ENCODE results near the gene EIF3I.

EIF3I gene

GRCh38 chr1:32221980-32222755 is at the start of gene EIF3I, which contains the start of gene TMEM234:
TSS of gene EIF3I (plus strand) at chr1:32222407. CDS start at chr1:32222442, 35 bp downstream.
TSS of gene TMEM234 (minus strand) at chr1:32222353. CDS start at chr1:32222322, 31 bp downstream.
- peak; percentile 65 for DNase-seq (ENCODE audit: low read depth, low spot score)

- no peak for DNase-seq (ENCODE audit: low read depth, low spot score)
Observed at GRCh38 chr1:32172621-32173245, 49.5 kb upstream of the EIF3I start.

- DNase-seq (ENCODE audit: low read depth, low spot score): no peak
Observed at GRCh38 chr1:32178380-32179192, 43.6 kb upstream of the EIF3I start.

GRCh38 chr1:32179193-32179442 is 43.1 kb upstream of the EIF3I start:
- no peak for DNase-seq (ENCODE audit: low read depth, low spot score)

- DNase-seq (ENCODE audit: low read depth, low spot score): peak; percentile 82
Observed at GRCh38 chr1:32179443-32180185, 42.6 kb upstream of the EIF3I start, which contains the start of gene TXLNA. TSS of gene TXLNA (plus strand) at chr1:32179675. CDS start at chr1:32180346, 671 bp downstream.

- peak; percentile 12 for DNase-seq (ENCODE audit: low read depth, low spot score)
Observed at GRCh38 chr1:32180186-32181060, 41.8 kb upstream of the EIF3I start.

- no peak for DNase-seq (ENCODE audit: low read depth, low spot score)
Observed at GRCh38 chr1:32181065-32181464, 41.1 kb upstream of the EIF3I start.

GRCh38 chr1:32181563-32181962 is 40.6 kb upstream of the EIF3I start:
- DNase-seq (ENCODE audit: low read depth, low spot score): no peak

- no peak for DNase-seq (ENCODE audit: low read depth, low spot score)
Observed at GRCh38 chr1:32182060-32182459, 40.1 kb upstream of the EIF3I start.

- DNase-seq (ENCODE audit: low read depth, low spot score): no peak
Observed at GRCh38 chr1:32184650-32185049, 37.6 kb upstream of the EIF3I start.

- no peak for DNase-seq (ENCODE audit: low read depth, low spot score)
Observed at GRCh38 chr1:32186077-32186476, 36.1 kb upstream of the EIF3I start.

GRCh38 chr1:32186491-32186890 is 35.7 kb upstream of the EIF3I start:
- DNase-seq (ENCODE audit: low read depth, low spot score): no peak

GRCh38 chr1:32187850-32188249 is 34.4 kb upstream of the EIF3I start:
- DNase-seq (ENCODE audit: low read depth, low spot score): no peak

- DNase-seq (ENCODE audit: low read depth, low spot score): no peak
Observed at GRCh38 chr1:32192220-32192948, 29.8 kb upstream of the EIF3I start.

- DNase-seq (ENCODE audit: low read depth, low spot score): no peak
Observed at GRCh38 chr1:32194984-32195383, 27.2 kb upstream of the EIF3I start.

GRCh38 chr1:32195531-32195930 is 26.7 kb upstream of the EIF3I start:
- DNase-seq (ENCODE audit: low read depth, low spot score): no peak

- no peak for DNase-seq (ENCODE audit: low read depth, low spot score)
Observed at GRCh38 chr1:32195972-32196823, 26.0 kb upstream of the EIF3I start.

- DNase-seq (ENCODE audit: low read depth, low spot score): no peak
Observed at GRCh38 chr1:32197074-32197473, 25.1 kb upstream of the EIF3I start.

- no peak for DNase-seq (ENCODE audit: low read depth, low spot score)
Observed at GRCh38 chr1:32197837-32198236, 24.4 kb upstream of the EIF3I start.
